Fibroblast of skin of scalp (primary cell): ENCODE measurements around the gene STARD3. TPM values are rescaled to one million over a fixed set of nuclear protein-coding genes. Genes with fewer than 3 reads are reported as not detected.
A peak's percentile ranks its signal among the peaks of the same experiment; 100 is the strongest.
"Not testable (repeated sequence)": the region's sequence is repeated elsewhere in the genome, so short reads cannot be mapped to it uniquely, and the experiment has no call there.

Experiments used
- DNase-seq: peaks from one replicate; pipeline ENCODE4 v3.0.0-alpha.2; 2013
- polyA plus RNA-seq, 2 experiments: library from polyadenylated mRNA; unstranded; fragments of 120-200 nt; gene quantifications; one replicate each; pipeline ENCODE4 v1.2.1, GENCODE V29; 2013; ENCODE audit not compliant: insufficient read length in 2 of 2

The STARD3 gene
- polyA plus RNA-seq (2013, experiment 1 of 2; ENCODE audit: insufficient read length): 34.4 TPM
- polyA plus RNA-seq (2013, experiment 2 of 2; ENCODE audit: insufficient read length): 40.9 TPM

DNA sequence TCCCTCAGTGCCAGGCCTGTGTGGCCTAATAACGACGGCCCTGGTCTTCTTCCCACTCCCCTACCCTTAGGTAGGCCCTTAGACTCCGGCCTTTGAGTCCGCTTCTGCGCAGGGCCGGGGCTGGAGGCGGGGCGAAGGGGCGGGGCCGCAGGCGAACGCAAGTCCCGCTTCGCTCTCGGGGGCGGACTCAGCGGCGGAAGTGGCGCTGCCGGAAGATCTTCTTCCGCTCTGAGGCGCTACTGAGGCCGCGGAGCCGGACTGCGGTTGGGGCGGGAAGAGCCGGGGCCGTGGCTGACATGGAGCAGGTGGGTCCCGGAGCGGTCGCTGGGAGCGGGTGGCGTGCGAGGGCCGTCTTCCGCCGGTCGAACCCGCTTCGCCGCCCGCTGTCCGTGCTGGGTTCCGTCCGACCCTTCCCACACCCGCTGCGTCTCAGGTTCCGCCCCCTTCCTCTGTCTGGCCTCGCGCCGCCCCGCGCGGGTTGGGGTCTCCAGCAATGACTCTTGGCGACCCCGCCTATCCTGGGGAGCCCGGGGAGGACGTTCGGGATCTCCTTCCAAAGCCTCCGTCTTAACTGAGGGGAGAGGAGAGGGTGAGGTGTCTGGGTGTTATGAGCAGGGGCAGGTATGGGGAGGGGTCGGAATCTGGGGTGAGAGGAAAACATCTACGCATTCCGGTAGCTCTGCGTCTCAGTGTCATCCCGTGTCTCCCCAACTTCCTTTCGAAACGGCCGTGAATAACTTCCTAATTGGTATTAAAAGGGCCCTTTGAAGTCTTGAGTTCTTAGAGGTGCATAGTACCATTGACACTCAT lies at the start of gene STARD3:
TSS of gene STARD3 (plus strand) at position 218 of the 810 bp plus-strand sequence. CDS start 16,388 bp downstream, outside the sequence.
- peak; percentile 86 for DNase-seq

DNA sequence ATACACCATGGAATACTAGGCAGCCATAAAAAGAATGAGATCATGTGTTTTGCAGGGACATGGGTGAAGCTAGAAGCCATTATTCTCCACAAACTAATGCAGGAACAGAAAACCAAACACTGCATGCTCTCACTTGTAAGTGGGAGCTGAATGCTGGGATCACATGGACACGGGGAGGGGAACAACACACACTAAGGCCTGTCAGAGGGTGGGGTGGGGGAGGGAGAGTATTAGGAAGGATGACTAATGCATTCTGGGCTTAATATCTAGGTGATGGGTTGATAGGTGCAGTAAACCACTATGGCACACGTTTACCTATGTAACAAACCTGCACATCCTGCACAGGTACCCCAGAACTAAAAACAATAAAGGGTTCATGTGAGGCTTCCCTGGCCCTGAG lies 46.8 kb upstream of the STARD3 start:
- DNase-seq: not testable (repeated sequence)

DNA sequence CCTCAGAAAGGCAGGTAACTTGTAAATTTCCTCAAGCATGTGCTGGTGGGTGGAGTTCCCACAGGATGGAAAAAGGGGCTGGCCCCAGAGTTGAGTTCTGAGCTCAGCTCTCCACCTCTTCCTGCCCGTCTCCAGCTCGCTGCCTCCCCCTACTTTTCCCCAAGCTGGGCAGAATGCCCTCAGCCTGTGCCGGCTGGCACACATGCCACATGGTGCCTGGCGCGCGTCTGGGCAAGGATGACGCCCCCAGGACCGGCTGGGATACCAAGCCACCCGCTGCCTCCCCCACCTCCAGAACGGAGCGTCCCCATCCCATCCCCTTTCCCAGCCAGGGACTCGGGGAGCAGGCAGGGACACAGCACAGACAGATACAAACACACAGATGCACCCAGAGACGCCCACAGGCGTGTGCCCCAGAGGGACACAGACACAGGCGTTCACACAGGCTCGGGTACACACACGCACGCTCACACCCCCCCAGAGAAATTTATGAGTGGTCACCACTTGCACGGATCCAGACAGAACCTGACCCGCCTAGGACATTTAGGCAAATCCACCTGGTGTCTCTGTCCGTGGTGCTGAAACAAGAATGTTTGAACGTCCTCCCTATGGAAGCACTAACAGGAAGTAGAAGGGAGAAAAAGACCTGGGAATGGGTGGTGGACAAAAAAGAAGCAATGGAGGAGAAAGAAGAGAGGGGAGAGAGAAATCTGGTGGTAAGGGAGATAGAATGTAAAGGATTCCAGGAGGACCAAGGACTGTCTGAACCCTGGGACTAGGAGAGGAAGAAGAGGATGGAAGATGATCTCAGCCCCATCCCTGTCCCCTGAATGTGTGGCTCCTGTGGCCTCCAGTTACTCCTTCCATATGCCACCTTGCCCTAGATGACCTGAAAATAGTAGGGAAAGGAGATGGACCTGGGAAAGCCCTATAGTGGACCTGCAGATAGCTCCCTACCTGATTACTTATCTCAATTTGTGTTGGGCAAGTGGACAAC lies 44.7 kb upstream of the STARD3 start:
- DNase-seq: peak; percentile 45

DNA sequence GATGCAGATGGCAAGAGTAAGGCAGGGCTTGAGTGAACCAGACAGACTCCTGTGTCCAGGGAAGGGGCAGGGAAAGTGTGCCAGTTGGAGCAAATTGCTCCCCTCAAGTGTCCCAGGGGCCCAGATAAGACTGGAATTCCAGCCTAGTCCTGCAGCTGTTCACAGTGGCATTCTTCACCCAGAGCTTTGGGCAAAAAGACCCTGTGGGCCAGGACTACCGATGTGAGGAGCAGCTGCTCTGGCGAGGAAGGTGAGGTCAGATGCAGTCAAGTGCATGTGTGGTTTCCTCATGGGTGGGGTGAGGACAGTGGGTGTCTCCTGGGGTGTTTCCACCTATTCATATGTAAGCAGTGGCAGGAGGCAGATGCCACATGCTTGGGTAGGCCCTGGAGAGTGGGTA lies 43.6 kb upstream of the STARD3 start:
- no peak for DNase-seq

DNA sequence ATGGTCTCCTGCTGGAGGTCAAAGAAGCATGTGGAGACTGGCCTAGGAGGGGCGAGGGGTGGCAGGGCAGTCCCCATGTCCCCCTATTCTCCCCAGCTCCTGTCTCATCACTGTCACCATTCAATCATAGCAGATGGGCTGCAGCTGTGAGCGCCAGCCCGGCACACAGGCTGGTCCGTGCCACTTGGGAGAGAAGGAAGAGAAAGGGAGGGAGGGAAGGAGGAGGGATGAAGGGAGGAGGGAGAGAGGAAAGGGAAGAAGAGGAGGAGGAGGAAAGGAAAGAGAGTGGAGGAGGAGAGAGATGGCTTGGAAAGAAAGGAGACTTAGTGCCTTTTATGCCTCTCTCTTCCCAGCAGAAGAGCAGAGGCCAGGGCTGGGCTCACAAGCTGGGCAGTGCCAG lies 41.6 kb upstream of the STARD3 start:
- DNase-seq: no peak

DNA sequence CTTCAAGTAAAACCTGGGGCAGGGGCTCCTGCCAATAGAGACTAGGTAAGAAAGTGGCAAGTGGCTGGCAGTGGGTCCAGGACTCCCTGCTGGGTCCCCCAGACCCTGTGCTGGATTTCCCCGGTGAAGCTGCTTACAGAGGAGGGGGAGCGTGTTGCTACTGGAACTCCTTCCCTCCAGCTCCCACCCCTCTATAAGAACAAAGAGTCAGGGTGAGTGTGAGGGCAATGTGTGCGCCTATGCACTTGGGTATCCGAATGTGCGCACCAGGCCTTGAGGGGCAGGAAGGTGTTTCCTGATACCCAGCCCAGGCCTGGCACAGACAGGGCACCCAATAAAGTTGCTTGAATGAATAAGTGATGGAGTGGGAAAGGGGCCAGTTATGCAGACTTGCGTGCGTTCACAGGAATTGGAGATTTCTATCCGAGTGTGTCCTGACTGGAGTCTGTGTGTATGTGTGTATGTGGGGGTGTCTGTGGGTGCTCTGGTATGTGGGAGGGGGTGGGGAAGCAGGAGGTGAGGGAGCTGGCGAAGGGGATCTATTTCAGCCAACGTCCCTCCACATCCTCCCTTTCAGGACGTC lies 40.9 kb upstream of the STARD3 start:
- DNase-seq: no peak

DNA sequence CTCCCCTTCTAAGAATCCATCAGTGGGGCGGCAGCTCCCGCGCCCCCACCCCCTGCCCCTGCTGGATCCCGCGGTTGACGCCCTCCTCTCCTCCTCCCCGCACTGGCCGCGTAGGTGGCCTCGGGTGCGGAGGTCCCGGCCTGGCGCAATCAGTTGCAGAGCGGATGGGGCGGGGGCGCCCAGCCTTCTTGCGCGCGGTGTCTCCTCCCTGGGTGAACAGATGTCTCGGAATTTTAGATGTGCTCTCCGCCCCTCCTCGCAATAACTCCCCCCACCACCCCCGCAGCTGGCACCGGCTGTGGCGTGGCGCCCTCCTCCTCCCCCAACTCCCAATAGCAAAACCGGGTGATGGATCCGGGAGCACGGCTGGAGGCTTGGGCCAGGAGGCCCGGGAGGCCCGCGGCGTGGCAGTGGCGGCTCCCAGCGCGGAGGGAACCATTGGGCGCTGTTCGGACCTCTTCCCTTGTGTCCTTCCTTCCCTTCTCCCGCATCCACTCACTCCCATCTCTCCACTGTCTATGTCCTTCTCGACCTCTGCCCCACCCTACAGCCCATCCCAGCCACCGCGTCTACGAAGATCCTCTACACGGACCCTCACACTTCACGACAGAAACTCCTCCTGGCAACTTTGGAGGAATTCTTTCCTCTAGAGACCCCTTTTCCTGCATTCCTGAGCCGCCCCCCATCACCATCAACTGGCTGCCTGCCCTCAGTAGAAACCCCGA lies 40.2 kb upstream of the STARD3 start:
- no peak for DNase-seq

DNA sequence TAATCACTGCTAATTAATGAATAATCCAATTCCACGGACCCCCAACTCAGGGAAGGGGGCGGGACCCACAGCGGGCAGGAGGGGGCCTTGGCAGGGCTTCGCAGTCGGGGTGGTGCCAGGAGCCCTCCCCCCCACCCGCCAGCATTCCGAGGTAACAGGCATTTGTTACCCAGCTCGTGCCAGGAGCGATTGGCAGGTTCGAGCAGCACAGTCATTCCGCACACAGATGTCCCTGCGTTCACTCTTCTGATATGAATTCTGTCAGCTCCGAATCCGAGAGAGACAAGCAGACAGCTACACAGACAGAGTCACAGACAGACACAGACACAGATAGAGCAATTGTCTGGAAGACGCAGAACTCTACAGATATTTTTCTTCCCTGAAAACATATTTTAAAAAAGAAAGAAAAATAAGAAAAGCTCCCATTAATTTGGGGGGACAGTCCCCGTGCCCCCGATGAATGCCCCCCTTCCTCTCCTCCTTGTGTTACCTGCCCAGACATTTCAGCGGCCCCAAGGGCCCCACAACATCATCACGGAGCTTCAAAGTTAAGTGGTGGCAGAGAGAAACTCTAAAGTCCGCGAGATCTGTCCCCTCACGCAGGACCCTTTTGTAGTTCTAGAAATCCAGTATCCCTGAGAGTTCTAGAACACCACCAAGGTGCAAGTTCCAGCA lies 39.4 kb upstream of the STARD3 start:
- no peak for DNase-seq

DNA sequence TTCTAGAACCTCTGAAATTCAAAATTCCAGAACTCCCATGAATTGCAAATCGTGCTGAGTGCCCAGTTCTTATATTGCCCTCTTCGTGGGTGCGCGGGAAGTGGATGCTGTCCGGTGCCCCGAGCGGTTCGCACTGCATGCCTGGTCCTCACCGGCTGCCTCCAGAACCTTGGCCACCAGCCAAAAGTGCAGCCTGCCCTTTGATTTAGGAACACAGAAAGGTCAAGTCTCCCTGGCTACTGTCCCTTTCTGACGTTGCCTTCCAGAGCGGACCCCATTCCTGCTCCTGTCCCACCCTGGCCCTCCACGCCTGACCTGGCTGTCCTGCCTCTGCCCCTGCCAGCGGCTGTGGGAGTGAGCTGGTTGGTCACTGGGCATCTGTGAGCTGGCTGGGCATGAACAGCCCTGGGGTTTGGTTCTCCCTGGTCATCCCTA lies 38.9 kb upstream of the STARD3 start:
- no peak for DNase-seq

DNA sequence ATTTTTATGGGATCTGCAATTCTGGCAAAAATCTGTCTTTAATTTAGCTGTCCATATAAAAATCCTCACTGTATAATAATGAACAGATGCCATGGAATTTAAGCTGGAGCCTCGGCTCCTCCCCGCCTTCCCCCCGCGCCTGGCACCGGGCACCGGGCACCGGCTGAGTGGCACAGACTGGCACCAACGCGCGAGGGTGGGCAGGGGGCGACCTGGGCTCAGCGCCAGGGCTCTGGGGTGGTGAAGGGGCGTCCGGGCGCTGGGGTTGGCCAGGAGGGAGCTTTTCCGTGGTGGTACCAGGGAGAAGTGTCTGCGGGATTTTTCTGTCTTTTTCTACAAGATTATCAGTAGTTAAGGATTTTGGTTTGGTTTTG lies 38.3 kb upstream of the STARD3 start:
- DNase-seq: no peak

DNA sequence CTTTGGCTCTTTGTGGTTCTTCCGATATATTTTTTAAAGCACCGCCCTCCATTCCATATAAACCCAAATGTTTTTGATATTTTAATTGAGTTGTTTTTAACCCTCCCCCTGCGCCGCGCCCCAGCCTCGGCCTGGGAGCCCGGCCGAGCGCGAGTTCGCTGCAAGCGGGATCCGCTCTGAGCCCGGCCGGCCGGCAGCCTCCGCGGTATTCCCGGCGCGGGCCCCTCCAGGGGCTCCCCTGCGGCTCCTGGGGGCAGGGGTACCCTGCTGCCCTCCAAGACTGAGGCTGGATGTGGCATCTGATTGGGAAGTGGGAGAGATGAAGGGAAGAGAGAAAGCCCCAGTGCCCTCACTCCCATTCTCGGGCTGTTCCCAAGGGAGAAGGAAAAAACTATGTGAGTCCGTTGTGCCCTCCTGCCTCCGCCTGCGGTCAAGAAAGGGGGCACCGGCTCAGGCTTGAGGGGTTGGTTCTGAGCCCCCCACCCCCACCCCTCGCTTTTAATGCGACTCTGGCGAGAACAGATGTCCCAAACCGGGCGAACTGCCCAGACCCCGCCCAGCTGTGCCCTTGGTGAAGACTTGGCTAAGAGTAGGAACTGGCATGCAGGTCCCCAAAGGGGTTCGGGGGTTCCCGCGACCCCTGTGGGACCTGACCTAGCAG lies 37.8 kb upstream of the STARD3 start:
- no peak for DNase-seq

DNA sequence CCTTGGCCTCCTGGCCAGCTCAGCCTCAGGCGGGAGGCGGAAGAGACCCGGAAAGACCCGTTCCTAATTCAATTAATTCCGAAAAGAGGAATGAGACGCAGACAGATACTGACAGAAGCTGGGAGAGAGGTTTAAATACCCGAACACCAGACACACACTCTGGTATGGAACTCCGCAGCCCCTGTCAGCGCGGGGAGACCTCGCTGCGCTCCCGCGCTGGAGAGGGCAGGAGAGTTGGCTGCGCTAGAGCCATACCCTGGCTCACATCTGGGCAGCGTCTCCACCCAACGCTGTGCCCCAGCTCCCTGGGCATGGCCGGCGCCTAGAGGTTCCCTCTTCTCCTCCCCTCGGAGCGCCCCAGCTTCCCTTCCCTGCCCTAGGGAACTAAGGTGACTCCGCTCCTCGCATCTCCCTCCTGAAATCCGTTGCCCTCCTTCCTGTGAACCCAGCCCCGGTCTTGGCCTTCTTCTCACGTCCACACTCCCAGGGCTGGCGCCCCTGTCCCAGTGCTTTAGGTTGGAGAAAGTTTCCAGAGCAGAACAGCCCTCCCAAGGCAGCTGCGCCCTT lies 37.2 kb upstream of the STARD3 start:
- DNase-seq: no peak

DNA sequence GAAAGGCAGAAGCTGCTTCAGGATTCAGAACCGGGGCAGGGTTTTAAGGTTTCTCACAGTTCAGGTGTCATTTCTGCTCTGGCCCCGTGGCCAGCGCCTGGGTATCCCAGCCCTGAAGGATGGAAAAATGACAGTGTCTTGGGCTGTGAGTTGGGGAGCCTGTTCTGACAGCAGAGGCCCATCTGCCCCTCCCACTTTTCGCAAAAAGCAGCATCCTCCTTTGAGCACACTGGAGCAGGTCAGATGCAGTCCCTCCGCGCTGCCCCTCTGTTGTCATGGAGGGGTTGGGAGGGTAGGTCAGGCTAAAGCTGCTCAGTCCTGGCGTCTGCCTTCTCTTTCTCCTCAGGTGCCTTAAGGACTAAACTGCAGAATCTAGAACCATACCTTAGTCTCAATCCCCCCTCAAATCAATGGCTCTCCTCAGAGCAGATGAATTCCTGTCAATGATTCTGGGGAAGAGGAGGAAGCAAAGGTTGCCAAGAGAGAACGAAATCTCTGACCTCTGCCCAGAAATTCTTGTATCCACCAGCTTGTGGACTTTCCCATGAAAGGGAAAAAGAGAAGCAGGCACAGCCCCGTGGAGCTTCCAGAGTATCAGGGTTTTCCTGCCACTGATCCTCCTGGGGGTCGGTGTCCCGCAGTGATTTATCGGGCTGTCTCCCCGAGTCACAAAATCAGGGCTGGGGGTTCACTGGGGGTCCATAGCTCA lies 36.5 kb upstream of the STARD3 start:
- DNase-seq: no peak

DNA sequence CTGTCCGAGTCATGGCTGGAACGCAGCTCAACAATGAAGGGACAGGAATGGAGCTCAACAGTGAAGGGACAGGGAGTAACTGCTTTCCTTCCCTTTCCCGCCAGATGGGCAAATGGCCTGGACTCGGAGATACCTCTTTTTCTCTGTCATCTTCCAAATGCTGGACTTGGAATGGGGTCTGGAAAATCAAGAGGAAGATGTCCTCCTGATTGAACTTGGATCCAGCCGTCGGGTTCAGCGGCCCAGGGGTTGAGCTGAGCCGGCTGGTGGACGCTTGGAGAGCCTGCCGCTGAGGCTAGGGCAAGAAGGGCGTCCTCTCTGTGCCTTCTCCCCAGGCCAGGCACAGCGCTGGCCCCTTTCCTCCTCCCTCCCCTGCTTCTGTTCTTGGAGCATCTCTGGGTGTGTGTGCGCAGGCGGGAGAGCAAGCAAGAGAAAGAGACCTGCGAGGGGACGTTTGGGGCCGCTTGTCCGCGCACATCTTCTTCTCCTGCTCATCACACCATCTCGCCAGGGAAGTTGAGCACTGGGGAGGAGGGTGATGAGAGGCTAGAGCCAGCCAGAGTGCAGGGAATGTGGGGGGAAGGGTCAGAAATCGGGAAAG lies 35.8 kb upstream of the STARD3 start:
- DNase-seq: no peak

DNA sequence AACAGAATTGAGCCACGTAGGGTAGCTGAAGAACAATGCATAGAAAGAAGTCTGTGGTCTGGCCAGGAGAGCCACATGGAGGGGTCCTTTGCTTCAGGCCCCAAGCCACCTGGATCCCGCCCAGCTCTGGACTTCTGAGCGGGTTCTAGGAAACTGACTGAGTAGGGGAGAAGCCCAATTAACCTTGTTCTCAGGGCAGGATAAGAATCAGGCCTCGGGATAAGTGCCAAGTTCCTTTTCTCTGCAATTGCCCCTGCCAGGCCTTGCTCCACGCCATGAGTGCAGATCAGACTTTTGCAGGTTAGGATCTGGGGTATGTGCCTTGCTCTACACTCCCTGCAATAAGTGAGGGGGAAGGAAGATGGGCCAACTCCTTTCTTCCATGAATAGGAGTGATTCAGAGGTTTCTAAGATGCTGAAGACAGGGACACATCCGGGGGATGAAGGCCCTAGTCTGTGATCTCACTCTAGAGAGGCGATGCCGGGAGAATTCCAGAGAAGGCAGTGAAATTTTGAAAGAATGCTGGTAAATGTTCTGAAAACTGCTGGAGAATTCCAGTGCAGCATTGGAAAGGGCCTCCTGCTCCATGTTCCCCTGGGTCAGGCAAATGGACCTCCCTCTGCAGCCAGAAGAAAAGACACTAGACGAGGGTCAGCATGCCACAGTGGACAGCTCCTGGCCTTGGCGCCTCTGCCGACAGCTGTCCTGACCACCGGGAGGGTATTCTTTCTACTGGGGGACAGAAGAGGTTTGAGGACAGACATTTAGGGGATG lies 35.0 kb upstream of the STARD3 start:
- peak; percentile 15 for DNase-seq

DNA sequence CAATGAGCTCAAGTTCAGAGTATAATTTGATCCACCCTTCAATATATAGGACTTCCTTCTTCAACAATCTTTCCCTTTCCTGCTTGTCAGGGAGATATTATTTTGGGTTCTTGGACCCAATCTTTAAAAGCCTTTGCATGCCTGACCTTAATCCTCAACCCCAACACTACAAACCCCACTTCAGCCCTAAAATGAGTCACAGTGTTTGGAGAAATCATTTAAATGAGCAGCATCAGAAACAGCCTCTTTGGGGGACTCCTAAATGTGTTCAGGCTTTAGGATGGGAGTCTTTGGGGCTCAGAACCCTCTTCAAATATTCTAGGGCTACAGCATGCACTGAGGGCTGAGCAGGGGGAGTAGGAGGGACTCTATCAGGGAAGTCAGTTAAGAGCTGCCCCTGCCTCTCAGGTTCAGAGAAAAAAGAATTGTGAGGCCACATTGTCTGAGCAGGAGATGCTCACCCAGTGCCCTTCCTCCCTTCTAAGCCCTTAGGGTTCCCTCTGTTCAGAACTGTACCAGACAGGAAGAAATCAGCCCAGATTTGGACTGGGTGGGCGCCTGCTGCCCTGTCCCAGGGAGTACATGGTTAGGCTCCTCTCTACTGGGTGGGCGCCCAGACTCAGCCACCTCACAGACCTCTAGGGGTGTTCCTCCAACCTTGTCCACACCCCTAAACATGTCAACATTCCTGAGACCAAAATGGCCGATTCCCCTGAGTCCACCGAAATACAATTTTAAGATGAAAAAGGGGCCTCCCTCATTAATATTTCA lies 34.2 kb upstream of the STARD3 start:
- DNase-seq: no peak

DNA sequence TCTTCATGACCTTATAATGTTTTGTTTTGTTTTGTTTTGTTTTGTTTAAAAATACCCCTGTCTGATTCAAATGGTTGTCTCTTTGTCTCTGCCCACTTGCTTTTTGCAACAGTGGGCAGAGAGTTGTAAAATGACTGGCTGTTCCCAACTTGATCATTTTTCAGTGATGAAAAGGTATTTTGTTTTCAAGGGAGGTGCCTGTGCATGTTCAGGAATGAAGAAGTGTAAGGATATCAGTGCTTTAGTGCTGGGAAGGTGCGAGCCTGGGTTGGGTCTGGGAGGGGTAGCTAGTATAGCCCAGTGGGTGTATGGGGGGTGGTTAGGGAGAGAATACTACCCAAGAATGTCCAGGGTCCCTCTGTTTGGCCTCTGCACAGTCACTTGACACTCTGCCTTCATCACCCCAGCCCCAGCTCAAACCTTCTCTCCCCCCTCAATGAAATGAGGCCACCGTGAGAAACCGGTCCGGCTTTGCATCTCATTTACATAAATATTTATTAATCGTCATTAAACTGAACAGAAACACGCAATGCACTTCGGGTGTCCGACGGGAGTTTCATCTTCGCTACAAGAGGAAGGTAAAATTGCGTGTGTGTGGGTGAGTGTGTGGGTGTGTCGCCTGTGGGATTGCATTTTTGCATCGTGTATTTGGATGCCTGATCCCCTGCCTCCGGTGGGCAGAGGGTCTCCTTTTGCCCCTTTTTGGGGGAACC lies 33.5 kb upstream of the STARD3 start:
- DNase-seq: no peak
